Mucosa of descending colon (tissue), 3 donors: ENCODE measurements around the gene CCL27. TPM values are rescaled to one million over a fixed set of nuclear protein-coding genes. Genes with fewer than 3 reads are reported as not detected.

Experiments used
- ATAC-seq: fragments of 200-7000 bp; cut with Tn5 transposase; one replicate; pipeline ENCODE4 v1.9.1; 2020; ENCODE audit warnings: mild to moderate bottlenecking, moderate library complexity
- DNase-seq, 3 donors: peaks; one replicate each; pipeline ENCODE4 v3.0.0-alpha.2; 2020
- H3K36me3 ChIP-seq: fragments of 200-600 bp; one replicate; pipeline ENCODE4 v1.8.0; 2021; ENCODE audit warnings: low read depth, mild to moderate bottlenecking
- H3K4me1 ChIP-seq: fragments of 200-600 bp; one replicate; pipeline ENCODE4 v1.8.0; 2021; ENCODE audit warnings: low read depth, mild to moderate bottlenecking
- H3K4me3 ChIP-seq: fragments of 200-600 bp; one replicate; pipeline ENCODE4 v1.8.0; 2021; ENCODE audit warnings: mild to moderate bottlenecking
- H3K9me3 ChIP-seq: fragments of 200-600 bp; one replicate; pipeline ENCODE4 v1.8.0; 2021; ENCODE audit warnings: mild to moderate bottlenecking
- intact Hi-C, 2 donors: fragments of 100-400 bp; cut with DNase I in 1 of 2; cut with micrococcal nuclease in 1 of 2; formaldehyde crosslinking; loops; one replicate each; pipeline versions ENCODE4 v1.11.0 to v1.11.1; 2022; cut with DNase I, micrococcal nuclease
- long read RNA-seq, 2 donors: library from polyadenylated mRNA; unstranded; transcript quantifications; one replicate each; pipeline ENCODE4 v2.0.0, GENCODE V29; 2019 to 2021
- total RNA-seq, 3 donors: library from RNA; stranded (reverse); fragmentation: NEBNext Ultra II Directional in 2 of 3; extraction: Animal tissue kit (Norgen Biotek cat#: 25700) in 2 of 3; gene quantifications; one replicate each; pipeline versions ENCODE4 v1.2.1 to v1.2.4, GENCODE V29; 2021 to 2023
- TF ChIP-seq, protein P1 (sequence below): fragments of 200-600 bp; IDR thresholded peaks from one replicate; pipeline ENCODE4 v1.8.0; 2022; ENCODE audit warnings: antibody characterized with exemption, mild to moderate bottlenecking
- donor health status: DM: no; HTN: no; CAD: no; lungs with moderate emphysema.
- donor health status: DM: no; HTN: no; CAD: no.
- donor health status: DM: no; HTN: yes; CAD: no.

Gene CCL27, protein sequence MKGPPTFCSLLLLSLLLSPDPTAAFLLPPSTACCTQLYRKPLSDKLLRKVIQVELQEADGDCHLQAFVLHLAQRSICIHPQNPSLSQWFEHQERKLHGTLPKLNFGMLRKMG
- total RNA-seq = not detected
- long read RNA-seq, donor 1 = 0 reads
- long read RNA-seq, donor 2 = 0 reads

DNA sequence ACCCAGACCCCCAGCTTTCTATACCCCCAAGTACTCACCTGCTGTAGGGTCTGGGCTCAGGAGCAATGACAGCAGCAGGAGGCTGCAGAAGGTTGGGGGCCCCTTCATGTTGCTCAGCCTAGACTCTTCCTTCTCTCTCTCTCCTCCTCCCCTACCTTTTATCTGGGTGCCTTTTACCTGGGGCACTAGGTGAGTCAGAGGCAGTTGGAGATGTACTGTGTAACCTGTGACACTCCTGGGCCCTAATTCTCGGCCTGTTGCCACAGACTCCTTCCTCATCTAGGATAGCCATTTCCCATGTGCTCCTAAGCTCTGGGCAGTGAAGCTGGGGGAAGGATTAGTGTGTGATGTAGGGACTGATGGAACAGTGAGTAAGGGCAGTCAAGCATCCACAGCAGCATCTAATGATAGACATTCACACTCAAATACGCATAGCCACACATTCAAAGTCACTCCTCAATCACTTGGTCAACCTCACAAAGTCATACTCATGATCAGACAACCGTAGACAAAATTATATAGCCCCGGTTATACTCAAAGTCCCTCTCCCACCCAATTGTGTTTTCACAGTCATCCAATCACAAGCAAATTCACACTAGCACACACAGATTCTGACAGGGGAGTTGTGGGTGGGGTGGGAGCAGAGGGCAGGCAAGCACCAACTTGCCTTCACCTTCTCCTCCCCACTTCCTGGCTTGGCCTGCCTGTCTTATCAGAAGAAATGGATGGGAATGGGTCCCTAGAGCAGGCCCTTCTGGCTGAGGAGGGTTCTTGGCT, at the start of gene CCL27:
CCL27 (minus strand) TSS at position 132 of the 777 bp plus-strand sequence; CDS start at position 108, 24 bp downstream.
- Histone ChIP-seq H3K4me3 (no peak within 1 kb of the TSS), H3K4me1 (peaks cover 11% of the 10 kb centered on the region), H3K9me3 (no peaks in the 10 kb centered on the region), H3K36me3 (peaks cover 3% of the 10 kb centered on the region)
- no peak for ATAC-seq
- no peak for DNase-seq
- intact Hi-C loops = no loop called here
- TF ChIP-seq, protein P1, sequence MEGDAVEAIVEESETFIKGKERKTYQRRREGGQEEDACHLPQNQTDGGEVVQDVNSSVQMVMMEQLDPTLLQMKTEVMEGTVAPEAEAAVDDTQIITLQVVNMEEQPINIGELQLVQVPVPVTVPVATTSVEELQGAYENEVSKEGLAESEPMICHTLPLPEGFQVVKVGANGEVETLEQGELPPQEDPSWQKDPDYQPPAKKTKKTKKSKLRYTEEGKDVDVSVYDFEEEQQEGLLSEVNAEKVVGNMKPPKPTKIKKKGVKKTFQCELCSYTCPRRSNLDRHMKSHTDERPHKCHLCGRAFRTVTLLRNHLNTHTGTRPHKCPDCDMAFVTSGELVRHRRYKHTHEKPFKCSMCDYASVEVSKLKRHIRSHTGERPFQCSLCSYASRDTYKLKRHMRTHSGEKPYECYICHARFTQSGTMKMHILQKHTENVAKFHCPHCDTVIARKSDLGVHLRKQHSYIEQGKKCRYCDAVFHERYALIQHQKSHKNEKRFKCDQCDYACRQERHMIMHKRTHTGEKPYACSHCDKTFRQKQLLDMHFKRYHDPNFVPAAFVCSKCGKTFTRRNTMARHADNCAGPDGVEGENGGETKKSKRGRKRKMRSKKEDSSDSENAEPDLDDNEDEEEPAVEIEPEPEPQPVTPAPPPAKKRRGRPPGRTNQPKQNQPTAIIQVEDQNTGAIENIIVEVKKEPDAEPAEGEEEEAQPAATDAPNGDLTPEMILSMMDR = no peak

DNA sequence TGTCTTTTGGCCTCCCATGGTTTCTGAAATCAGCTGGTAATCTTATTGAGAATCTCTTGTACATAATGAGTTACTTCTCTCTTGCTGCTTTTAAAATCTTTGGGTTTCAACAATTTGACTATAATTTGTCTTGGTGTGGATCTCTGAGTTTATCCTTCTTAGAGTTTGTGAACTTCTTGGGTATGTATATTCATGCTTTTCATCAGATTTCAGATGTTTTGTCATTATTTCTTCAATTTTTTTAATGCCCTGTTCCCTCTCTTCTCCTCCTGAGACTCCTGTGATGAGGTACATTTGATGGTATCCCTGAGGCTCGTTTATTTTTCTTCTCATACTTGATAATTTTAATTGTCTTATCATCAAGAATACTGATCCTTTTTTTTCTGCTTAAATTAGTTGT, 49.7 kb upstream of the CCL27 start:
- TF ChIP-seq, protein P1 = no peak
- no peak for ATAC-seq
- Histone ChIP-seq H3K4me1 (no peaks in the 10 kb centered on the region), H3K9me3 (no peaks in the 10 kb centered on the region), H3K36me3 (no peaks in the 10 kb centered on the region), H3K4me3 (no peak overlapping the region)
- intact Hi-C loops = no loop called here
- DNase-seq = no peak

DNA sequence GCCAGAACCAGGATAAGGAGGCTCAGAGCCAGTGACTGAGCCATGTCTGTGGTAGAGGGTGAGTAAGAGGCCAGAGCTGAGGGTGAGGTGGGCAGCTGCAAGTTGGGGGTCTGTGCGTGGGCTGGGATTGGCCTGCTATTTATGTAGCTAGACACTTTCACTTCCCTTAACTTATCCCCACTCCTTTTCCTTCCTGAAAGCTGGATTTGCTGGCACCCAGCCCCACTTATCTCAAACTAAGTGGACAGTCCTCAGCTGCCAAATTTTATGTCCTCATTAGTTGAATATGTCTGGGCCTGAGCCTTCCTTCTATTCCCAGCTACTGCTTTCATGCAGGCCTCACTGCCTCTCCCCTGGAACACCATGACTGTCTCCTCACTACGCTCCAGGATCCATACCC, 47.6 kb upstream of the CCL27 start, which contains the start of gene CCL21:
CCL21 (minus strand) TSS at position 114 of the 400 bp plus-strand sequence; CDS start at position 44, 70 bp downstream.
- Histone ChIP-seq H3K4me1 (no peaks in the 10 kb centered on the region), H3K4me3 (no peak within 1 kb of the TSS), H3K36me3 (no peaks in the 10 kb centered on the region), H3K9me3 (no peaks in the 10 kb centered on the region)
- no peak for ATAC-seq
- DNase-seq = peak in 1 of 3 donors; percentile 24
- intact Hi-C loops = no loop called here
- TF ChIP-seq, protein P1 = no peak

DNA sequence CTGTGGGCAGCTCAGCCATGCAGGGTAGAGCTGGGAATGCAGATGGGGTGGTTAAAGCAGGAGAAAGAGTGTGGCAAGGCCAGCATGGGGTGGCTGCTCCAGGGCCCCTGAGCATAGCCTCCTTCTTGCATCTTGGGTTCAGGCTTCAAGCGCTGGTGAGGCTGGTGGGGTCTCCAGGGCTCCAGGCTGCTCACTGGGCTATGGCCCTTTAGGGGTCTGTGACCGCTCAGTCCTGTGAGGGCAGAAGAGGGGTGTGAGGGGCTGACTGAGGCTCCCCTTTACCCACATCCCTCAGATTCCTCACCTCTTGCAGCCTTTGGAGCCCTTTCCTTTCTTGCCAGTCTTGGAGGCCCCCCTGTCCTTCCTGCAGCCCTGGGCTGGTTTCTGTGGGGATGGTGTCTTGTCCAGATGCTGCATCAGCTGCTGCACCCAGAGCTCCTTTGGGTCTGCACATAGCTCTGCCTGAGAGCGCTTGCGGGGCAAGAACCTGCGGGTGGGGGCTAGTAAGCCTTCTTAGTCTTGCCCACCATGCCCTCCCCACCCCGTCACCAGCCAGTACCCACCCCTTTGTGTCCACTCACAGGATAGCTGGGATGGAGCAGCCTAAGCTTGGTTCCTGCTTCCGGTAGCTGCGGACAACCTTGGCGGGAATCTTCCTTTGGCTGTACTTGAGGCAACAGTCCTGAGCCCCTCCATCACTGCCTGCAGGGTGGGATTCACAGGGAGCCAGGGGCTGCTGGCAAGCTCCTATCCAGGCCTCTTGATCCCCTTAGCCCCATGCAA, 46.9 kb upstream of the CCL27 start:
- no peak for DNase-seq
- TF ChIP-seq, protein P1 = no peak
- intact Hi-C loops = no loop called here
- Histone ChIP-seq H3K4me3 (no peak overlapping the region), H3K36me3 (no peaks in the 10 kb centered on the region), H3K4me1 (no peaks in the 10 kb centered on the region), H3K9me3 (no peaks in the 10 kb centered on the region)
- no peak for ATAC-seq

DNA sequence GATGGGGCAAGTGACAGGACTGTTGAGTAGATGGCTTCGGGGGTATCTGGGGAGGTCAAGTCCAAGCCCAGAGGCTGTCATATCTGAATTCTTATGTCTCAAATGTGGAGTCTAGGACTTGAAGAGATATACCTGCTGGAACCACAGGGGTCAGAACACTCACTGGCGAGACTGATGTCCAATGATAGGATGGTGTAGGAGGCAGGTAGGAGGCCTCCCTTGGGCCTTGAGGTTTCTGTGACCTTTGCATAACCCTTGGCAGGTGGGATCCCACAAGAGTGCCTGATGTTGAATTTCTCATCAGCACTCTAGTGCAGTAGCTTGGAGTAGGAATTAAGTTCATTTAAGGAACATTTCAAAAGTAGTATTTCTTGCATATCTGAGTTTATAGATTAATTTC, 44.7 kb upstream of the CCL27 start:
- no peaks in the 10 kb centered on the region for H3K9me3 ChIP-seq
- H3K4me3 ChIP-seq = no peak overlapping the region
- no peak for DNase-seq
- no peaks in the 10 kb centered on the region for H3K4me1 ChIP-seq
- H3K36me3 ChIP-seq = no peaks in the 10 kb centered on the region
- ATAC-seq = no peak
- TF ChIP-seq, protein P1 = no peak
- intact Hi-C loops = no loop called here
